Measurements from ENCODE around the gene GRIN3B.

DNA sequence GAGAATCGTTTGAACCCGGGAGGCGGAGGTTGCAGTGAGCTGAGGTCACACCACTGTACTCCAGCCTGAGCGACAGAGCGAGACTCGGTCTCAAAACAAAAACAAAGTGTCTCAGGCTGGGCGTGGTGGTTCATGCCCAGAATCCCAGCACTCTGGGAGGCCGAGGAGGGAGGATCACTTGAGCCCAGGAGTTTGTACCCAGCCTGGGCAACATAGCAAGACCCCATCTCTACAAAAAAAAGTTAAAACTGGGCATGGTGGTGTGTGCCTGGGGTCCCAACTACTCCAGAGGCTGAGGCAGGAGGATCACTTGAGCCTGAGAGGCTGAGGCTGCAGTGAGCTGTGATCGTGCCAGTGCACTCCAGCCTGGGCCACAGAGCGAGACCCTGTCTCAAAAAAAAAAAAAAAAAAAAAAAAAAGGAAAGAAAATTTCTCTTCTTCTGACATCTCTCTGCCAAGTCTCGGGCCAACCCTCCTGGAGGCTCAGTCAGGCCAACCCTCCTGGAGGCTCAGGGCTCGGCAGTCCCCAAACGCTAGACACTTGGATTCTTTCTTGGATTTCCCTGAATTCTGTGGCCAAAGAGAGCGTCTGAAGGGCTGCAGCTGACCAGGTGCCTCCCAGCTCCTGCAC is 48.1 kb upstream of the GRIN3B start:
- TF ChIP-seq, protein P1, sequence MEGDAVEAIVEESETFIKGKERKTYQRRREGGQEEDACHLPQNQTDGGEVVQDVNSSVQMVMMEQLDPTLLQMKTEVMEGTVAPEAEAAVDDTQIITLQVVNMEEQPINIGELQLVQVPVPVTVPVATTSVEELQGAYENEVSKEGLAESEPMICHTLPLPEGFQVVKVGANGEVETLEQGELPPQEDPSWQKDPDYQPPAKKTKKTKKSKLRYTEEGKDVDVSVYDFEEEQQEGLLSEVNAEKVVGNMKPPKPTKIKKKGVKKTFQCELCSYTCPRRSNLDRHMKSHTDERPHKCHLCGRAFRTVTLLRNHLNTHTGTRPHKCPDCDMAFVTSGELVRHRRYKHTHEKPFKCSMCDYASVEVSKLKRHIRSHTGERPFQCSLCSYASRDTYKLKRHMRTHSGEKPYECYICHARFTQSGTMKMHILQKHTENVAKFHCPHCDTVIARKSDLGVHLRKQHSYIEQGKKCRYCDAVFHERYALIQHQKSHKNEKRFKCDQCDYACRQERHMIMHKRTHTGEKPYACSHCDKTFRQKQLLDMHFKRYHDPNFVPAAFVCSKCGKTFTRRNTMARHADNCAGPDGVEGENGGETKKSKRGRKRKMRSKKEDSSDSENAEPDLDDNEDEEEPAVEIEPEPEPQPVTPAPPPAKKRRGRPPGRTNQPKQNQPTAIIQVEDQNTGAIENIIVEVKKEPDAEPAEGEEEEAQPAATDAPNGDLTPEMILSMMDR (IDR thresholded peaks at IDR 0.05 in 4 of 5, conservative IDR thresholded peaks at IDR 0.05 in 1 of 5), result no peak
- TF ChIP-seq POLR2A (IDR thresholded peaks at IDR 0.05), result no peak
